Transverse colon (tissue), 3 donors: ENCODE results near the gene MACF1.

Source experiments
- POLR2A ChIP-seq: fragments of 450-650 bp; IDR thresholded peaks from one replicate; pipeline ENCODE4 v1.6.1; 2016; ENCODE audit warnings: antibody characterized with exemption, mild to moderate bottlenecking, moderate library complexity
- TF ChIP-seq, protein P1 (sequence below), 5 experiments: fragments of 200-600 bp in 3 of 5; fragments of 450-650 bp in 2 of 5; sonication (generic) in 3 of 5; IDR thresholded peaks; 1 replicate in 2 of 5; 2 replicates in 3 of 5; pipeline ENCODE4 v1.5.1; 2016 to 2017; ENCODE audit warnings: antibody characterized with exemption in 5 of 5, inconsistent platforms in 3 of 5, mild to moderate bottlenecking in 2 of 5, moderate library complexity in 1 of 5

DNA sequence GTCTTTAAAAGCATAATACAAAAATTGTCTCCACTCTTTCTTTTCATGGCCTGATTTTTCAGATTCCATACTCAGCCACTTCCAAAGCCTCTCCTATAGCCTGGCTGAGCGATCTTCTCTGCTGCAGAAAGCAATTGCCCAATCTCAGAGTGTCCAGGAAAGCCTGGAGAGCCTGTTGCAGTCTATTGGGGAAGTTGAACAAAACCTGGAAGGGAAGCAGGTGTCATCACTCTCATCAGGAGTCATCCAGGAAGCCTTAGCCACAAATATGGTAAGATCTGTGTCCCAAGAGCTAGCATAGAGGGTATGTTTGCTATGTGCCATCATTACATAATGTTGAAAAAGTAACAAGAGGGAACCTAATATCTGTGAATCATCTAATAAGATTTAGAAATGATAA lies 156.2 kb downstream of the MACF1 start:
- no peak for TF ChIP-seq POLR2A
- TF ChIP-seq, protein P1, sequence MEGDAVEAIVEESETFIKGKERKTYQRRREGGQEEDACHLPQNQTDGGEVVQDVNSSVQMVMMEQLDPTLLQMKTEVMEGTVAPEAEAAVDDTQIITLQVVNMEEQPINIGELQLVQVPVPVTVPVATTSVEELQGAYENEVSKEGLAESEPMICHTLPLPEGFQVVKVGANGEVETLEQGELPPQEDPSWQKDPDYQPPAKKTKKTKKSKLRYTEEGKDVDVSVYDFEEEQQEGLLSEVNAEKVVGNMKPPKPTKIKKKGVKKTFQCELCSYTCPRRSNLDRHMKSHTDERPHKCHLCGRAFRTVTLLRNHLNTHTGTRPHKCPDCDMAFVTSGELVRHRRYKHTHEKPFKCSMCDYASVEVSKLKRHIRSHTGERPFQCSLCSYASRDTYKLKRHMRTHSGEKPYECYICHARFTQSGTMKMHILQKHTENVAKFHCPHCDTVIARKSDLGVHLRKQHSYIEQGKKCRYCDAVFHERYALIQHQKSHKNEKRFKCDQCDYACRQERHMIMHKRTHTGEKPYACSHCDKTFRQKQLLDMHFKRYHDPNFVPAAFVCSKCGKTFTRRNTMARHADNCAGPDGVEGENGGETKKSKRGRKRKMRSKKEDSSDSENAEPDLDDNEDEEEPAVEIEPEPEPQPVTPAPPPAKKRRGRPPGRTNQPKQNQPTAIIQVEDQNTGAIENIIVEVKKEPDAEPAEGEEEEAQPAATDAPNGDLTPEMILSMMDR (IDR thresholded peaks at IDR 0.05) = no peak
